Epithelial cell of esophagus (primary cell): ENCODE results near the gene PRR5L.
"Not testable (repeated sequence)": the region's sequence is repeated elsewhere in the genome, so short reads cannot be mapped to it uniquely, and the experiment has no call there.

Source experiments
- DNase-seq: peaks from one replicate; pipeline ENCODE4 v3.0.0; 2010; ENCODE audit warnings: low read depth
- H3K4me3 ChIP-seq: 2 replicates; pipeline ENCODE4 v1.5.1; 2011; ENCODE audit warnings: mild to moderate bottlenecking, low read length, control low read depth
- TF ChIP-seq, protein P1 (sequence below): IDR thresholded peaks from 2 replicates; pipeline ENCODE4 v1.5.1; 2011; ENCODE audit warnings: low read depth, mild to moderate bottlenecking, low read length, control low read depth, inconsistent platforms; ENCODE audit not compliant: insufficient read depth; ENCODE audit errors: missing control alignments

The PRR5L gene

DNA sequence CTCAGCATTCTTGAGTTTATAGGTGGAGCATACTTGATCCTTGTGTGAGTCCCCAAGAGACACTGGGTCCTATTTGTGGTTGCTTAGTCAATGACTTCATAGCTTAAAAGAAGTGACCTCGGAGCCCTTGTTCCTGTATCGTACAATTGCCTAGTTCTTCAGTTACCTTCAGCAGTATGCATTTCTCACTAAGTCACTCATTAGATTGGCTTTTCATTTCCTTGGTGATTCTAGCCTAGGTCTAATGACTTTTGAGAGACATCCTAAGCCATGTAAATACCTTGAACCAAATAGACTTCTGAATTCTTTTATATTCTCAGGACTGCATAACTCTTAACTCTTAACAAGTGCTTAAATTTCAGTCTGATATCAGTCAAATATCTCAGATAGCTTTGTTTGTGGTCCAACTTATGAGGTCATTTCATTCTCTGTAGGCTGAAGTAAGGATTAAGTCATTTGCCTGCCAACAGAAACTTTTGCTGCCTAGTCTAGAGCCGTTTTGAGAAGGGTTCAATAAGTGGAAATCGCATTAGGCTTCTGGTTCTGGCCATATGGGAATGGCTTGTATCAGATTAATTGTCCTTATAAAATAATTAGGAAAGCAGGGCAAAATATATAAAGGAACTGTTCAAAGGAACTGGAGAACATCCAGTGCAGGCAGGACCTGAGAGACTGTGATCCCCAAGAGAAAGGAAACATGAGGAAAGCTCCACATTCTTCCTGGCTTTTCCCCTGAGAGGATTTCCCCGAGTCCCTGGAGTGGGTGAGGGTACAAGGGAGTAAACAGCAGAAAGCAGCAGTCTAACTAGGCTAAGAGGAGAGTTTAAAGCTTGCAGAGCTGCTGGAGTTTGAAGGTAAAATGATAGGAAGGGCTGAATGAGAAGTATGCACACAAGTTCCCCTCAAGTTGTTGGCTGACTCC lies 174.1 kb downstream of the PRR5L start:
- H3K4me3 ChIP-seq, result no peak overlapping the region
- peak; percentile 7 for DNase-seq
- TF ChIP-seq, protein P1, sequence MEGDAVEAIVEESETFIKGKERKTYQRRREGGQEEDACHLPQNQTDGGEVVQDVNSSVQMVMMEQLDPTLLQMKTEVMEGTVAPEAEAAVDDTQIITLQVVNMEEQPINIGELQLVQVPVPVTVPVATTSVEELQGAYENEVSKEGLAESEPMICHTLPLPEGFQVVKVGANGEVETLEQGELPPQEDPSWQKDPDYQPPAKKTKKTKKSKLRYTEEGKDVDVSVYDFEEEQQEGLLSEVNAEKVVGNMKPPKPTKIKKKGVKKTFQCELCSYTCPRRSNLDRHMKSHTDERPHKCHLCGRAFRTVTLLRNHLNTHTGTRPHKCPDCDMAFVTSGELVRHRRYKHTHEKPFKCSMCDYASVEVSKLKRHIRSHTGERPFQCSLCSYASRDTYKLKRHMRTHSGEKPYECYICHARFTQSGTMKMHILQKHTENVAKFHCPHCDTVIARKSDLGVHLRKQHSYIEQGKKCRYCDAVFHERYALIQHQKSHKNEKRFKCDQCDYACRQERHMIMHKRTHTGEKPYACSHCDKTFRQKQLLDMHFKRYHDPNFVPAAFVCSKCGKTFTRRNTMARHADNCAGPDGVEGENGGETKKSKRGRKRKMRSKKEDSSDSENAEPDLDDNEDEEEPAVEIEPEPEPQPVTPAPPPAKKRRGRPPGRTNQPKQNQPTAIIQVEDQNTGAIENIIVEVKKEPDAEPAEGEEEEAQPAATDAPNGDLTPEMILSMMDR, result no peak

DNA sequence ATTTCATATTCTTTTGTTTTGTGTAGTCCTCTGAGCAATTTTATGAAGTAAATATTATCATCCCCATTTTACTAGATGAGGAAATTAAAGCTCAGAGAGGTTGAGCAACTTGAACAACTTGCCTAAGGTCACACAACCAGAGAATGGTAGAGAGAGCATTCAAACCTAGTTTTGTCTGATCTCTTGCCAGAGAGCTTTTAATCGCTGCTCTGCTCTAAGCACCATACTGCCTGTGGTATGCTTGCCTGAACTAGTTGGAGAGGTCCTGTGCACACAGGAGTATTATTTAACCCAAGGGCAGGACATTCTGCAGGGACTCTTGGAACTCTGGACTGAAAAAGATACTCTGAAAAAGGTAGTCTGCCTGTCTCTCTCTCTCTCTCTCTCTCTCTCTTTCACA lies 175.5 kb downstream of the PRR5L start:
- no peak overlapping the region for H3K4me3 ChIP-seq
- TF ChIP-seq, protein P1, result no peak
- peak; percentile 90 for DNase-seq

DNA sequence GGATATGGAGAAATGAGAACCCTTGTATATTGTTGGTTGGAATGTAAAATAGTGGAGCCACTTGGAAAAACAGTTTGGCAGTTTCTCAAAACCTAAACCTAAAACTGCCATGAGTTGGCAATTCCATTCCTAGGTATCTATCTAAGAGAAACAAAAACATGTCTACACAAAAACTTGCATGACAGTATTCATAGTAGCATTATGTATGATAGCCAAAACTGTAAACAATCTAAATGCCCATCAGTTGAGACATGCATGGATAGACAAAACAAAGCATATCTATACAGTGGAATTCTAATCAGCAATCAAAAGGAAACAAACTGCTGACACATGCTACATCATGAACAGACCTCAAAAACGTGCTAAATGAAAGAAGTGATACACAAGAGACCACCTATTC lies 179.1 kb downstream of the PRR5L start:
- DNase-seq, result peak; percentile 88
- TF ChIP-seq, protein P1, result no peak
- H3K4me3 ChIP-seq, result no peak overlapping the region

DNA sequence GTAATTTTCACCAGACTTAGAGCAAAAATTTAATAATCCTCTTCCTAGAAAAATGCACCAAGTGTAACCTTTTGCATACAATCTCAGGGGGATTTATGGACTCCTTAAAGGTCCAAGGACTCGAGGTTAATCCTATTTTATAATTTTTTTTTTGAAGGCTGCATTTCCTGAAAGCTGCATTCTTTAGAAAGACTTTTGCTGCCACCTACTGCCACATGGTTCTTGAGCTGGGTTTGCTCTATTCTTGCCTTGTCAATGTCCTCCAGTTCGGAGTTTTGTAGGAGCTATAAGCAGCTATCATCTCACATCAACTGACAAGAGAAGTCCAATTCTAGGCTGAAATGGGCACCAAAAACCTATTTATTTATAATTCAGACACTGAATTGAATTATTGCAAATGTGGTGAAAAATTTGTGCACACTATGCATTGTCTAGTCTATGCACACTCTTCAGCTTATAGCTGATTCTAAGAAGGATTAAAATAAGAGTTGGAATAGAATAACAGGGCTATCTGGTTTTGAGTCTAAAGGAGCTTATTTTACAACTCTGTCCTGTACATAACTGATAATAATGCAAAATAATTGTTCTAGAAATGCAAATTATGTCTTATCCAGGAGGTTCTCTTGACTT lies 182.7 kb downstream of the PRR5L start:
- DNase-seq, result peak; percentile 59
- TF ChIP-seq, protein P1, result peak; percentile 77
- no peak overlapping the region for H3K4me3 ChIP-seq

DNA sequence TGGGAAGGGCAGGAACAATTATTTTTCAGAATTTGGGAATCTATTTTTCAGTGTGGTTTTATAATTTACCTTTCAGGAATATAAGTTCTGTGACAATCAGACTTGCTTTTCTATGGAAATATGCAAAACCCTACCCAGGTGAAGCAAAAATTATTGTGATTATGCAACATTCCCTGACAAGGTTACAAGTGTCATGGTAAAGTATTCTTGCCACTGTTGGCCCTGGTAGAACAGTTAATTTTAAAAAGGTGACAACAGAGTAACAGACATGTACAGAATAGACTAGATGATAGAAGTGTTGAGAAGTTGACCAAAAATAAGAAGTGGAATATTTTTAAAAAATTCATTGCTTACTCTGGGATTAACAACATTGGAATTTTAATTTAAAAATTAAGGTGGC lies 184.7 kb downstream of the PRR5L start:
- DNase-seq, result no peak
- TF ChIP-seq, protein P1, result no peak
- no peak overlapping the region for H3K4me3 ChIP-seq

DNA sequence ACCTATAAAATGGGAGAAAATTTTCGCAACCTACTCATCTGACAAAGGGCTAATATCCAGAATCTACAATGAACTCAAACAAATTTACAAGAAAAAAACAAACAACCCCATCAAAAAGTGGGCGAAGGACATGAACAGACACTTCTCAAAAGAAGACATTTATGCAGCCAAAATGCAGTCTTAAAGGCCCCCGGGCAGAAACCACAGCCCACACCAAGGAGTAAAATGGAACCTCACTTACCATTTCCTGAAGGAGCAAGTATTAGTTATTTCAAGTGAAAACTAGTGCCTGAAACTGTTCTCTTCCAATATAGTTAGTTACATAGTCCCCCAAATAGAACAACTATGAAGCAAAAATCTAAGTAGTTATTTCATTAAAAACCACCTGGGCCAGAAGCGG lies 187.0 kb downstream of the PRR5L start:
- not testable (repeated sequence) for H3K4me3 ChIP-seq, DNase-seq

DNA sequence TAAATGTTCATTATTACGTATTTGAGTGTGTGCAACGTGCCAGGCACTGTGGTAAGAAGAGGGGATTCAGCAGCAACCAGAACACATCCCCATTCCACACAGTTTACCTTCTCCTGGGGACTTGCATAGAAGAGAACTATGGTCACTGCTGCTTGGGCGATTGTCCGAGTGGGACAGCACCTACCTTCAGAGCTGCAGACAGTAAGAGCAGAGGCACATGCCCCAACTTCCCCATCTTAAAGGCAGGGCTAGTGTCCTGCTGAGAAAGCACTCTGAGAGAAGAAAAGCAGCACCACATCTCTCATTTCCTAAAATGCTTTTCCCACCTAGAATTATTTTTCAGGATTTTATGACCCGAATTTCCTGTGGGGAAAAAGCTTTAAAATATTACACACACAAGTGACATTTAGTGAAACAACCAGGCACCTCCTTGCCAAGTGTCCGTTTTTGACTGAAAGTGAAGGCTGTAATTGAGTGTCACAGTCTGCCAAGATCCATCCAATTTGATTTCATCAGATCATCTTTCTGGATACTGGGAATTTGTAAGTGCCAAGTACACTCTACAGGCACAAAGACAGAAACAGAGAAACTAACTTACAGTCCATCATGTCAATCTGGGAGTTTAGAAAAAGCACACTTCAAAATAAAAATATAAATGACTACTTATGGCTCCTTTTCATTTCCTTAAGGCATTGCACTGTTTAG lies 189.4 kb downstream of the PRR5L start:
- no peak for DNase-seq
- no peak overlapping the region for H3K4me3 ChIP-seq
- TF ChIP-seq, protein P1, result no peak
